ENCODE measurements around the gene HIGD1A.

Gene HIGD1A

DNA sequence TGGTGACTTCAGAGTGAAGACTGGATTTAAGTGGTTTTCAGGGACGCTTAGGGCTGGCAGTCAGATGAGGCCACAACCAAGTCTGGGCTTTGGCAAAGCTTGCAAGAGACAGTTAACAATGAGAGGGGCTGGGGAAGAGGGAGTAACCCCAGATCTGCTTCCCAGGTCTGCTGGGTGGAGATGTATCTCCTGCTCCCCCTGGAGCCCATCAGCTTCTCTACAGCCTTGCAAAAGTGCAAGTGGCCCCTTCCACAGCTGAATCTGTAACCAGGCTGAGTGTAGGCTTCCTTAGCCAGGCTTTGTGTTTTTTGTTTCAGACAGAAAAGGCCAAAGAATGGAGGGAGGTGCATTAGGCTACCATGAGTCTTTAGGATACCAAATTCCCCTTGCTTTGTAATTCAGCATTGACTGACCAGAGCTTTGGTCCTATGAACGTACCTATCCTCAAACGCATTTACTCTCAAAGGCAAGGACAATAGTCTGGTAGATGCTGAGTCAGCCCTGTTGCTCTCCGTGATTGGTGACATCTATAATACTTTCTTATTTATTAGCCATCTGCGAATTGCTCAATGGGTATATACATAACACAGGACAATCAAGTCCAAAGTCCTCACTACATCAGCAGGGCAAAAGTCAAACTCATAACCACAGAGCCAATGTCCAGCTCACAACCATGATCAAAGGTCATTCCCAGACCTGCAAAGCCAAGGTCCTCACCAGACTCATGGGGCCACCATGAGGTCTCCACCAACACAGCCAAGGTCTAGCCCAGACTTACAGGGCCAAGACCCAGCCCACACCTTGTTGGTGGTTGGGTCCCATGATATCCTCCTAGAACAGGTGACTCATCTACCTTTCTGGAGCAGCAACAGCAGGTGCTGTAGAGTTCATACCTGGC, 48.4 kb downstream of the HIGD1A start:
- DNase-seq (ENCODE audit: low read depth in 3 of 3), result no peak

DNA sequence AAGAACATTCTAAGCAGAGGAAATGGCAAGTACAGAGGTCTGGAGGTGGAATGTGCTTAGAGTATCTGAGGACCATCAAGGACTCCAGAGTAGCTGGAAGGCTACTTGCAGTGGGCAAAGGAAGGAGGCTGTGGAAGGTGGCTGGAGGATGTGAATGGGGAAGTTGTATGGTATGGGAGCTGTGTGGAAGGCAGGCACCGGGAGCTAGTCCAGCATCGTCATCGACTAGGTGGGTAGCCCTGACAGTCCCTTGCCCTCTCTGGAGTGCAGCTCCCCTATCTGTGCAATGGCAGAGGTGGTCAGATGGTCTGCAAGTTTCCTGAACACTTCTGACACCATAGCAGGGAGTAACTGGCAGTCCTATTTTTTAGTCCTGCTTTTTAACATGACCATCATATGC, 50.5 kb downstream of the HIGD1A start:
- DNase-seq (ENCODE audit: low read depth in 3 of 3), result no peak

DNA sequence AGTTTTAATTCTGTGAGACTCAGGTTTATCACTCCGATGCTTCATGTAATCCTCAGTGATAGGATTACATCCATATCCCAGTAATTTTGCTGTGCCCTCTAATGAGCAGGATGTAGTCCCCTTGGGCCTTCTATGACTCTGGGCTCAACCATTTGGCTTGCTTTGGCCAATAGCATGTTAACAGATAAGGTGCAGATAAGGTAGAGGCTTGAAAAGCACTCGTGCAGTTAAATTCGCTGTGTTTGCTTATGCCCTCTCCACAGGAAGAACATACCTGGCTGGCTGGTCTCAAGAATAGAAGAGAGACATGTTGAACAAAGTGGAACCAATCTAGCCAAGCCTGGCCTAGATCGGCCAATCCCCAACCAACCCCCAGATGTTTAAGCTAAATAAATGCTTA, 51.3 kb downstream of the HIGD1A start:
- no peak for DNase-seq (ENCODE audit: low read depth in 3 of 3)

DNA sequence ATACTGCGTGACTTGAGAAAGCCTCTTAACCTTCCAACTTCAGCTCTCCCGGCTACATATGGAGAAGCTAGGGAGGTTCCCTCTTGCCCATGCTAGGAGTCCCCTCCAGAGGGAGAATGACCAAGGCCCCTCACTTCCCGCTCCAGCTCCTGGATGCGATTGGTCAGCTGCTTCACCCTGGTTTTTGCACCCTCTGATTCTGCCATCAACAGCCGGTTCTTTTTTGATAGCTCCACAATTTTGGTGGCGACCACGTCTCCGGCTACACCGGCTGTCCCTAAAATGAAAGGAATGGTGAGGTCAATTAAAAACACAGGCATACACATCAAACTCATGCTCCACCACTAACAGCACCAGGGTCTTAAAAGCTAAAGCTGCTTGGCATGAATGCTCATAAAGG, 51.8 kb downstream of the HIGD1A start:
- no peak for DNase-seq (ENCODE audit: low read depth in 3 of 3)

DNA sequence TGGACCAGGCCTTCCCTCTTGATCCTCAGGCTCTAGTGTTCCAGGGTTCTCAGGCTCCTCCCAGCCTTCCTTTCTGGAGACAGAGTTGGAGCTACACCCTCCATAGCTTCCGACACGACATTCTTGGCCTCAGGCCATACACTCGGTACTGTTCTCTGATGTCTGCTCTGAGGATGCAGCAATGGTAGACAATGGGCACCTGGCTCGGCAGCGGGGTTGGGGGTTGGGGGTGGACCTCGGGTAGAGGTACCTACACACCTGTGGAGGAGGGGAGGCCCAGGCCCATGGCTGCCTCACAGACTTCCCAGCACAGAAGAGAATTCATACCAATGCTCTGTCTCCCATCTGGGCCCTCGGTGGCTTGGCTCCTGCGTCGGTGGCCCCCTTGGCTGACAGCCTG, 52.7 kb downstream of the HIGD1A start:
- no peak for DNase-seq (ENCODE audit: low read depth in 3 of 3)

DNA sequence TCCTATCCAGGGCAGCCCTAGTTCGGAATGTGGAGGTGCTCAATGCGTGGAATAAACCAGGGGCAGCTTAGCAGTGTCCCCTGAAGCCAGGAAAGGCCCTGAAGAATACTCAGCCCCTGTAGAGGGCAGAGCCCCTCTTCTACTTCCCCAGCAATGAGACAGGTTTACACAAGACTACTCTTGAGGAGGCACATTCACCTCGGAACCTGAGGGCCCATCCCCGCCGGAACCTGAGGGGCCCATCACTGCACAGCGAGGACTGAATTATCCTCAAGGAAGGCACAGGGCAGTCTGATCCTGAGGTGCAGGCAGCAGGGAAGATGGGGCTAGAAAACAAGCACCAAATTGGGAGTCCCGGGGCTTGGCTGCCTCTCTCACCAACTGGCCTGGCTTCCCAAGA, 53.5 kb downstream of the HIGD1A start:
- no peak for DNase-seq (ENCODE audit: low read depth in 3 of 3)

DNA sequence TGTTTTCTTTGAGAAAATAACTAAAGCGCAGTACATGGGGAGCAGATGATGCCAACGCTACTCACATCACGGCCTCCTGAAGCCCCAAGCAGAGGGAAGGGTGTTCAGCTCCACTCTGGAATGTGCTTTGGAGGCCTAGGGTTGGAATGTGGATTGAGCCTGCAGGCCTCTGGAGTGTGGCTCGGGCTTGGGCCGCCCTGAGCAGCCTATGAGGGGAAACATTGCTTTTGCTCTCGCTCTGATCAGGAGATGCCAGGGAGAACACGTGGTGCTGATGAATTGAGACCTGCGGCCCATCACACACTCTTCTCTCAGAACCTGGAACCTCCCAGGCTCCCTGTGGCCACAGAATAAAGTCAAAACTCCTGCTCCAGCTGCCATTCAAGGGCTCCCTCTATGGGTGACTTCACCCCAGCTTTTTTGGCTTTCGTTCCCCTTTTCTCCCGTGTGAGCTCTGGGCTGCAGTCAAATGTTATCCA, 54.5 kb downstream of the HIGD1A start:
- no peak for DNase-seq (ENCODE audit: low read depth in 3 of 3)

DNA sequence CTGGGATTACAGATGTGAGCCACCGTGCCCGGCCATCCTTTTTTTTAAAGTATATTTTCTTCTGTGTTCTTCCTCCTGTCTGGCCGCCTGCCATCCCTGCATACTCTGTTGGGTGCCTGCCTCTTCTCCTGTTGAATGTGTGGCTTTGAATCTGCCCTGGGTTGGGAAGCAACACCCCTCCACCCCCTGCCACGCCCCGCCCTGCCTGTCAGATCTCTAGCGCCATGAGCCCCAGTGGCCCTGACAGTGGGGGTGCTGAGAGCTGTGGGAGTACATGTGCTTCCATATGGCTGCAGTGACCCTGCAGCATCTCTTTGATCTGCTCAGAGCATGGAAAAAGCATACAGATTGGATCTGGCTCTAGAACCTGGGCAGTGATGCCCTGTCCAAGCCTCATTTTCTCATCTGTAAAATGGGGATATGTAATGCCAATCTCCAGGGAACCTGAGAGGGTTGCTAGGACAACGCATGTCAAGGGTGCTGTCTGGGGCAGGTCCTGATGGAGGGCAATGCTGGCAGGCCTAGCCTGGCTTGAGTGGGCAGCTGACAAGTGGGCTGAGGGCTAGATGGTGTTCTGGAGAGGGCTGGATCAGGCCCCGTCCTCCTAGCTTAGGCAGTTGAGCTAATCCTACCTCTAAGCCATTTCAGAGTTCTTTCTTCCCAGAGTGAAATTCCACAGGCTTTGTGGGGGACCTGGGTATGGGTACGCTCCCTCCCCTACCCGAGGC, 55.1 kb downstream of the HIGD1A start:
- no peak for DNase-seq (ENCODE audit: low read depth in 3 of 3)

DNA sequence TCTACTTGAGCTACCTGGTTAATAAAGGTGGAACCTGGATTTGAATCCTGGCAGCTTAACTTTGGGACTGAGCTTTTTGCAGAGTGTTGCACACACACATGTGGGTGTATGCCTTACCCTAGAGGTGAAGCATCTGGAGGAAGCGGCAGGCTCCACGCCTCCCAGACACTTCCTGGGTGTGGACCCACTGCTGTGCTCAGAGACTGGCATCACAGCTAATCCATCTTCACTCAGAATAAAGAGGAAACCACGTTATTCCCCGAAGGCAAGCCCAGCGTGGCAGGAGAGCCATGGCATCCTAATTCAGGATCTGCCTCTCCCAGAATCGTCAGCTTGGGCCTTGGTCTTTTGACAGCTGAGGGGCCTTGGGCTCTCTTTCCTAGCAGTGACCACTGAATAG, 56.7 kb downstream of the HIGD1A start:
- DNase-seq (ENCODE audit: low read depth in 3 of 3), result no peak

DNA sequence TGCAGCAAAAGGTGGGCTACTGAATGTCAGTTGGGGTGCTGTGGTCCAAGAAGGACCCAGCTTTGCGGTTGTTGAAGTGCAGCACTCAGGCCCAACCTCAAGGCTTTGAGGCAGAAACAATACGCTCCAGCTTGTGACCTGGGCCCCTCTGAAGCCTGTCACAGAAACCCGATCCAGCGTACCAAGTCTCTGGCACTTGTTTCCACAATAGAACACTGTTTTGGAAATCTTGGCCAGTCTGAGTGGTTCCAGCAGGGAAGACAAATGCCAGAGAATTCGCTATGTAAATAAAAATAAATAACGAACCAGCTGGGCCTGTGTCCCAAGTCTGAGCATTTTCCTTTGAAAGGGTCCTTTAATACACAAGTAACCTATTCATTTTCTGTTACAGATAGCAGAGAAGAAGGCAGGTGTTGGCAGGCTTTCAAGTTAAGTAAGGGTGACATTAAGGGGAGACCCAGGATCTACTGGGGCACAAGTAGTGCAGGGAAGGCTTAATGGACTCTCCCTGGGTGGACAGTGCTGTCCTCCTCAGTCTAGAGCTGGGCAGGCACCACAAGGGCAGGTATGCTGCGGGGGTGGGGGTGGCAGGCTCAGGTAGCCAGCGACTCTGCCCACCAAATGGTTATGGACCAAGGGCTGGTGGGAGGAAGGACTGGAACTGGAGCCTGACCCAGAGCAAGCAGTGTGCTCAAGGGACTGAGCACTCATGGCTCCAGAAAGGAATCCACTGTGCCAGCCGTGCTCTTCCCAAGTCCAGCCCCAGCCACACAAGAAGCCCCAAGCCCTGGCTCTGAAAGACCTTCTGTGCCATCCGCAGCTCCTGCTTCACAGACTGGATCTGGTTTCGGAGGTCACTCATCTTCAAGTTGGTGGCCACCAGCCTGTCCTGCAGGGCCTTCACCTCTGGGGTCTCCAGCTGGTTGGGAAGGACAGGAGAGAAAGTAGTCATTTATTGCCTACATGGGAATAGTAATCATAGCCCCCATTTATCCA, 57.5 kb downstream of the HIGD1A start:
- DNase-seq (ENCODE audit: low read depth in 3 of 3), result no peak

DNA sequence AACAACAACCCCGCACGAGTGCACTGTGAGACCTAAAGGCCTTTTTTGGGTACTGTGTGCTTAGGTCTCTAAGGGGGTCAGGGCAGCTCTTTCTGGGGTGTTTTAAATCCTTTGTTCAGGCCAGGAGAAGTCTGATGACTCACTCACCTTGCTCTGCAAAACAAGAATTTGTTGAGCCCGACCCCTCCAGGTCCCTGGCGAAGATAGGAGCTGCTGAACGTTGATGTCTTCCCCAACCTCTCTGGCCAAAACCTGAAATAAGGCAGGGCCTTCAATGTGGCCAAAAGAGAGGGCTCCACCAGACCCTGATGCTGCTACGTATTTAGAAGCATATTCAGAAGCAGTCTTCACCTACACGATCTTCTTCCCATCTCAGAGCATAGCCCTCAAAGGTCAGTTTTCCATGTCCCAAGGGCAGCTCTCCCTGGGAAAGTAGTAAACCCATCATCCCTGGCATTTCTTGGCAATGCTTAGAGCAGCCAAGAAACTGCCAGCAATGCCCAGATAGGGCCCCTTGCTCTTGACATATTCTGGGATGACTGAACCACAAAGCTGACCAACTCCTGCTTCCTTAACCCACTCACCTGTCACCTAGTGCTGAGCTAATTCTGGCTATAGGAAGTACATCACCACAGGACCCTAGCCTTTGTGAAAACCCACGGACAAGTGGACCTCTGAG, 58.4 kb downstream of the HIGD1A start:
- no peak for DNase-seq (ENCODE audit: low read depth in 3 of 3)

DNA sequence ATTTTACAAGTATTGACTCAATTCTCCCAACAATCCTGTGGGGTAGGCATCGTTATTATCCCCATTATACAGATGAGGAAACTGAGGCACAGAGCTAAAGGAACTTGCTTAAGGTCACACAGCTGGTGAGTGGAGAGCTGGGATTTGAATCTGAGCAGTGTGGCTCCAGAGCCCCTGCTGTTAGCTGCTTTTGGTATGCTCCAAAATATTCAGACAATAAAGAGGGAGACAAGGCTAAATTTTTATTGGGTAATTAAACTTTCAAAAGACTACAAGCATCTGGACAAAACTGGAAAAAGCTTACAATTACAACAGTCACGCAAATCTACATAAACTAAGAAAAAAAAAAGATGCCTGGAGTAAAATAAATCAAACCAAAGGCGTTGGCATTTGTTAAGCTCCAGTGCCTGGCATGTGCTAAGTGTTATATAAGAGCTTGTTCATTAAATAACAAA, 59.0 kb downstream of the HIGD1A start:
- DNase-seq (ENCODE audit: low read depth in 3 of 3), result no peak

DNA sequence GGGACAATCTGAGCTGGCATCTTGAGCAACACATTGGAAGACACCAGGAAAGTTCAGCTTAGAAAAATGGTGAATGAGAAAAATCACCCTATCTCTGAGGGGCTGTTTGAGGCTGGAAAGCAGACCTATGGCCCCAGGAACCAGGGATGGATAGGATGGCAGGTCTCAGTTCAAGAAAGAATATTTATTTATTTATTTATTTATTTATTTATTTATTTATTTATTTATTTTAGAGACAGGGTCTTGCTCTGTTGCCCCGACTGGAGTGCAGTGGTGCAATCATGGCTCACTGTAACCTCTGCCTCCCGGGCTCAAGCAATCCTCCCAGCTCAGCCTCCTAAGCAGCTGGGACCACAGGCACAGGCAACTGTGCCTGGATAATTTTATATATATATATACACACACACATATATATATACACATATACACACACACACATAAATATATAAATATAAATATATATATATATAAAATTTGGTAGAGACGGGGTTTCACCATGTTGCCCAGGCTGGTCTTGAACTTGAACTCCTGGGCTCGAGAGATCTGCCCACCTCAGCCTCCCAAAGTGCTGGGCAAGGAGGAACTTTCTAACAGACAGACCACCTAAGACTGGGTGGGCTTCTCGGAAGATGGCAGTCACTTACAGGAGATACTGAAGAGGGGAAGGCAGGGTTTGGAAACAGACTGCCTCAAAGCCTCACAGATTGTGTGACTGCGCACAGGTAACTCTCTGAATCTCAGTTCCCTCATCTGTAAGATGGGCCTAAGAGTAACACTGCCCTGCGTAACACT, 60.9 kb downstream of the HIGD1A start:
- DNase-seq (ENCODE audit: low read depth in 3 of 3), result no peak

DNA sequence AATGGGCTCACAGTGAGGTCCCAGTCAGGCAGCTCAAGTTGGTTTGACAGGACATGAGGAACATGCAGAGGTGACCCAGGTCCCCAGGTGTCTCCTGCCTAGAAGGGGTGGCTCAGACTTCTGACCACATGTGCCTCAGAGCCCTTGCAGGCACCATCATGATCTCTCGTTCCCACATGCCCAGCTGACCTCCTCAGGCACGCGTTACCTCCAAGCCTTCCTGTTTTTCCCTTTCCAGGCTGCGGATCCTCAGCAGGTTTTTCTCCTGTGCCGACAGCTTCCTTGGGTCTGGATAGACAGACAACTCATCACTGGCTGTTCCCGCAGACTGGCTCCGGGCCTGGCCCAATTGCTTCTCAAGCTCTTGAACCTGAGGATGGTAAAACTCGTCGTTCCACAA, 61.6 kb downstream of the HIGD1A start:
- DNase-seq (ENCODE audit: low read depth in 3 of 3), result no peak

DNA sequence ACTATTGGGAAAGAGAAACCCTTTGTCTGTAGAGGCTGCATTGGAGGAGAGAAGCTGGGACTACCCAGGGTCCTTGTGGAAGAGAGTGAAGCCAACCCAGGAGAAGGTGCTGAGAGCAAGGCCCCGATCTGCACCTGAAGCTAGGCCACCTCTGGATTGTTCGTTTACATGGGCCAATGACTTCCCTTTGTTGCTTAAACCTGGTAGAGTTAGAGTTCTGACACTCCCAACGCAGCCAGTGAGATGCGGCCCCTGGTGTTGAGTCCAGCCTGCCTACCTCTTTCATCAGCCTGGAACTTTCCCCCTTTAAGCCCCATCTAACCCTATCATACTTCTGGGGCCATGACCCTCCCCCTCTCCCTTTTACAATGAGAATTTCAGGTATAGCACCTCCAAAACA, 62.0 kb downstream of the HIGD1A start:
- no peak for DNase-seq (ENCODE audit: low read depth in 3 of 3)

DNA sequence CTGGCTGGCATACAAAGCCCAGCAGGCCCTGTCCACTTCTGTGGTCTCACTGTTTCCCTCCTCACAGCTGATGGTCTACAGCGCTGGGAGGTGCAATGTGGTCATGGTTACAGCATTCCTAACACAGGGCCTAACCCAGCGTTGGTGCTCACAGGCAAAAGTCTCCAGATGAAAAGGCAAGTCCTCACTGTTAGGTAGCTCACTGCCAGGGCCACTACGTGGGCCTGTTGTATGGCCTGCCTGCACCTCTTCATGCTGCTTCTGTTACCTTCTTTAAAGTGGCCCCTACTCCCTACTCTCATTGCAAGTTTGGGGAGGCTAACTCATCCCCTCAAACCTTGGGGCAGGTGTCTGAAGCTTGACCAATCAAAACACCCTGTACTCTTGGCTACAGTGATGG, 62.5 kb downstream of the HIGD1A start:
- no peak for DNase-seq (ENCODE audit: low read depth in 3 of 3)

DNA sequence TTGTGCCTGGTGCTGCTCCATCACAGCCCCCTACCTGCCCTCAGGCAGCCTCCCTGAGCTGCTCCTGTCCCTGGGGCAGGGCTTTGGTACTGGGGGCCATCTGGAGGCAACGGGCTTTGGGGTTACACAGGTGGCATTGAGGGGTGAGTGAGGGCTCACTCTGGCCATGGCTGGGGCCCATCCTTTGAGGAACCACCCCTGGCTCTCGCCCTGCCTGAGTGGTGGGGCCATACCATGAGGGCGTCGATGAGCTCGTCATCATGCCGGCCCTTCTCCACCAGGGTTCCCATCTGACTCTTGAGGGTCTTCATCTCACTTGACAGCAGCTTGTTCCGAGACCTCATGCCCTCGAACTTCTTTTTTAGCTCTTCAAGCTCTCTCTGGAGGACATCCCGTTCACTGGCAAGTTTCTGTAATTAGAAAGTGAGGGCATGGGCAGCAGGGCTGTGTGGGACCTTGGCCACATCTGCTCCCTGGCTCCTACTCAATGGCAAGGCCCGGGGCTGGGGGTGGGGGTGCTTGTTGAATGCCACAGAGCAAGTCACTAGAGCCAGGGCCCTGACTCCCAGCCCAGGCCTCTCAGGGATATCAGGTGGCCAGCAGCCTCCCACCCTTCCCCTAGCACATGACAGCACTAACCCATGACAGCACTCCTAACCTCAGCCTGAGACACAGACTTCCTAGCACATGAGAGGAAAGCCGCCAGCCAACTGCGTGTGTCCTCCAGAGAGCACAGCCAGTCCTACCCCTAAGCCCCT, 64.7 kb downstream of the HIGD1A start:
- DNase-seq (ENCODE audit: low read depth in 3 of 3), result no peak

DNA sequence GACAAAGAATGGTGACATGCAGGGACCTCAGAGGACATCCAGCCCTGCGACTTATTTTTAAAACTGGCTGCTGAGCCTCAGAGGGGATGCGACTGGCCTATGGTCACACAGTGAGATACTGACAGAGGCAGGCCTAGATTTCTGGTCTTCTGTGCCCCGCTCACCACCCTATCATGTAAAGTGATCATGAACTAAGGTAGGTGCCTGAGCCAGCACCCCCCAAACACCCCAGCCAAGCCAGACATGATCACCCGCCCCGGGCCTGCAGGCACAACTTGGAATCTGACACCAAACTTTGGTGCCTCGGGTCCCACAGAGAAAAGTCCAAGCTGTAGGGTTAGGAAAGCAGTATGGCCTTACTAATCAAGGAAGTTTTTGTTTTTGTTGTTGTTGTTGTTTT, 67.8 kb downstream of the HIGD1A start:
- DNase-seq (ENCODE audit: low read depth in 3 of 3), result no peak

DNA sequence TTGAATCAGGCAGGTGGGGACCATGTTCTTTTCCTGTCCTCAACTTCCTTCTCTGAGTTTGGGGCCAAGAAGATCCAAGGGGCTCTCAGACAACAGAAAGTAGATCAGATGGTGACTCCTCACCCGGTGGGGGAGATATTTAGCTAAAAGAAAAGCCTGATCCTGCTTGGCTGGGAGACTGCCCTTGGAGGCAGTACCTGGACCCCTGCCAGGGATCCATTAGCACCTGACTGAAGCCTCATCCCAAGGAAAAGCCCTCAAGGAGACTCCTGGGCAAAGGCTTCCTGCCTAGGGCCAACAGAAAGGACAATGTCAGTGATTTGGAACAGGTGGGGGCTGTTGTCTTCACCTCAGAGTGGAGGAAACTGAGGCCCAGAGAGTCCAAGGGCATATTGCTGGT, 68.2 kb downstream of the HIGD1A start:
- no peak for DNase-seq (ENCODE audit: low read depth in 3 of 3)

DNA sequence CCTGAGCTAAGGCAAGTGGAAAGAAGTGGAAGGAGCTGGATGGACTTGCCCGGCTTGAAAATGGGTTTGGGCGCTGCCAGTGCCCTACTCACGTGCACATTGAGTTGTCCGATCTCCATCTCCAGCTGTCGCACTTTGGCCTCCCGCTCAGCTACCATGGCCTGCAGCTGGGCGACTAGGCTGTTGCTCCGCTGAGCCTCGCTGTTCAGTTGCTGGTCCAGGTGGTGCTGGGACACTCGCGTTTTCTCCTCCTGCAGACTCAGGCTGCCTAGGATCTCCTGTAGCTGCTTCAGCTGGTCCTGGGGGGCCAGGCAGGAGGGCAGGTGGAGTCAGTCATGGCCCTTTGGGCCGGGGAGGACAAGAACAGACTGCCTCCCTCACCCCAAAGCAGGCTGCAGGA, 68.7 kb downstream of the HIGD1A start:
- no peak for DNase-seq (ENCODE audit: low read depth in 3 of 3)

Data from stimulated activated CD4-positive, alpha-beta T cell treated with anti-CD3 and anti-CD28 coated beads, TNF-alpha, amount 100 ng/mL, for 4 hours (primary cell).